Loucy (cell line): ENCODE data around the gene KRT80.

Experiments
- CTCF ChIP-seq: fragments of 200-600 bp; sonication (generic); conservative IDR thresholded peaks from 2 replicates; pipeline ENCODE4 v1.5.1; 2014; ENCODE audit warnings: mild to moderate bottlenecking, antibody characterized with exemption, low read length
- EZH2phosphoT487 ChIP-seq: fragments of 200-600 bp; IDR thresholded peaks from 2 replicates; pipeline ENCODE4 v1.6.1; 2018; ENCODE audit warnings: antibody characterized with exemption, mild to moderate bottlenecking, moderate library complexity, borderline replicate concordance

GRCh38 chr12:52187206-52187605 lies 4.6 kb downstream of the KRT80 start:
- TF ChIP-seq CTCF, result no peak
- TF ChIP-seq EZH2phosphoT487, result no peak
